GM12874 (cell line): ENCODE measurements around the gene UPK3B.
A peak's percentile ranks its signal among the peaks of the same experiment; 100 is the strongest.
"Not testable (repeated sequence)": the region's sequence is repeated elsewhere in the genome, so short reads cannot be mapped to it uniquely, and the experiment has no call there.

ENCODE experiments used
- CTCF ChIP-seq: IDR thresholded peaks from 2 replicates; pipeline ENCODE4 v1.5.1; 2011; ENCODE audit warnings: low read depth, mild to moderate bottlenecking, control low read depth, low read length, moderate library complexity; ENCODE audit not compliant: insufficient read depth

UPK3B gene

GRCh38 chr7:76509931-76510877 lies at the start of gene UPK3B:
TSS of gene UPK3B (plus strand) at chr7:76510552. CDS start at chr7:76510653, 101 bp downstream.
- no peak for TF ChIP-seq CTCF

GRCh38 chr7:76461464-76462101 lies 48.8 kb upstream of the UPK3B start, which contains the start of gene DTX2:
TSS of gene DTX2 (plus strand) at chr7:76461709. CDS start at chr7:76480510, 18,801 bp downstream.
- not testable (repeated sequence) for TF ChIP-seq CTCF

- TF ChIP-seq CTCF = no peak
These were observed 4.9 kb upstream of the UPK3B start for GRCh38 chr7:76505168-76506080.

- no peak for TF ChIP-seq CTCF
These were observed 4.3 kb upstream of the UPK3B start for GRCh38 chr7:76506081-76506440.

- TF ChIP-seq CTCF = no peak
These were observed 2.5 kb upstream of the UPK3B start for GRCh38 chr7:76507723-76508406.

GRCh38 chr7:76512941-76513816 lies 2.8 kb downstream of the UPK3B start:
- TF ChIP-seq CTCF = peak; percentile 50
